Neural cell (in vitro differentiated cells): ENCODE measurements around the gene MCTS1. TPM values are rescaled to one million over a fixed set of nuclear protein-coding genes. Genes with fewer than 3 reads are reported as not detected.

Experiments used
- H2AFZ ChIP-seq: fragments of 200-600, 300-800 bp; sonication (generic), shearing (Covaris generic); 2 replicates; pipeline ENCODE4 v1.6.0; 2014; ENCODE audit warnings: low read depth, mild to moderate bottlenecking, antibody characterized with exemption, low read length, moderate library complexity
- H3F3A ChIP-seq: fragments of 200-600 bp; shearing (Covaris generic); 2 replicates; pipeline ENCODE4 v1.6.1; 2016; ENCODE audit warnings: mild to moderate bottlenecking, moderate library complexity, mixed read lengths, antibody characterized with exemption, low read length; ENCODE audit not compliant: insufficient read depth, poor library complexity, severe bottlenecking
- H3K27ac ChIP-seq: fragments of 200-600, 300-800 bp; sonication (generic), shearing (Covaris generic); 2 replicates; pipeline ENCODE4 v1.5.1; 2014; ENCODE audit warnings: mild to moderate bottlenecking, low read length, moderate library complexity
- H3K27me3 ChIP-seq: fragments of 300-800, 200-600 bp; sonication (generic), shearing (Covaris generic); 2 replicates; pipeline ENCODE4 v1.6.0; 2014; ENCODE audit warnings: mild to moderate bottlenecking, low read depth, low read length, moderate library complexity; ENCODE audit not compliant: insufficient read depth
- H3K36me3 ChIP-seq: fragments of 300-800, 200-600 bp; sonication (generic), shearing (Covaris generic); 2 replicates; pipeline ENCODE4 v1.5.1; 2014; ENCODE audit warnings: mild to moderate bottlenecking, antibody characterized with exemption, low read length, moderate library complexity; ENCODE audit not compliant: insufficient read depth
- H3K4me2 ChIP-seq: fragments of 300-800, 200-600 bp; sonication (generic), shearing (Covaris generic); 2 replicates; pipeline ENCODE4 v1.6.0; 2014; ENCODE audit warnings: mild to moderate bottlenecking, low read length
- H3K4me3 ChIP-seq: fragments of 300-800, 200-600 bp; sonication (generic), shearing (Covaris generic); 2 replicates; pipeline ENCODE4 v1.5.1; 2014; ENCODE audit warnings: mild to moderate bottlenecking, low read length, moderate library complexity
- H3K79me2 ChIP-seq: fragments of 200-600 bp; shearing (Covaris generic); replicated peaks from 2 replicates; pipeline ENCODE4 v1.6.0; 2014; ENCODE audit warnings: mild to moderate bottlenecking, low read length, moderate library complexity; ENCODE audit not compliant: insufficient read depth
- H3K9ac ChIP-seq: fragments of 300-800, 200-600 bp; sonication (generic), shearing (Covaris generic); 2 replicates; pipeline ENCODE4 v1.6.1; 2016; ENCODE audit warnings: mild to moderate bottlenecking, low read length, mixed read lengths
- H3K9me2 ChIP-seq: fragments of 200-600 bp; shearing (Covaris generic); 2 replicates; pipeline ENCODE4 v1.6.1; 2016; ENCODE audit warnings: mild to moderate bottlenecking, low read length, mixed read lengths; ENCODE audit not compliant: insufficient read depth
- H3K9me3 ChIP-seq: fragments of 200-600, 300-800 bp; sonication (generic), shearing (Covaris generic); 2 replicates; pipeline ENCODE4 v1.6.1; 2016; ENCODE audit warnings: mild to moderate bottlenecking, mixed run types, low read length, moderate library complexity, mixed read lengths
- H4K20me1 ChIP-seq: fragments of 200-600 bp; shearing (Covaris generic); 2 replicates; pipeline ENCODE4 v1.6.1; 2016; ENCODE audit warnings: mild to moderate bottlenecking, mixed run types; ENCODE audit not compliant: insufficient read depth
- CTCF ChIP-seq: fragments of 450-650 bp; IDR thresholded peaks from 2 replicates; pipeline ENCODE4 v1.5.1; 2014; ENCODE audit warnings: antibody characterized with exemption, mild to moderate bottlenecking, moderate library complexity; ENCODE audit not compliant: poor library complexity, severe bottlenecking
- EP300 ChIP-seq: fragments of 450-650 bp; conservative IDR thresholded peaks from 2 replicates; pipeline ENCODE4 v1.6.1; 2014; ENCODE audit warnings: antibody characterized with exemption, mild to moderate bottlenecking, moderate library complexity; ENCODE audit not compliant: poor library complexity, severe bottlenecking
- EZH2 ChIP-seq: fragments of 200-600, 300-800 bp; shearing (Covaris generic), sonication (generic); IDR thresholded peaks from 2 replicates; pipeline ENCODE4 v1.6.1; 2014; ENCODE audit warnings: antibody characterized with exemption, low read length, borderline replicate concordance, mild to moderate bottlenecking; ENCODE audit not compliant: insufficient read depth, poor library complexity, severe bottlenecking
- MXI1 ChIP-seq: fragments of 450-650 bp; conservative IDR thresholded peaks from 2 replicates; pipeline ENCODE4 v1.6.1; 2014; ENCODE audit warnings: antibody characterized with exemption, mild to moderate bottlenecking; ENCODE audit not compliant: poor library complexity, severe bottlenecking
- POLR2AphosphoS5 ChIP-seq: IDR thresholded peaks from 2 replicates; pipeline ENCODE4 v1.6.1; 2012
- REST ChIP-seq: IDR thresholded peaks from 2 replicates; pipeline ENCODE4 v1.6.1; 2012; ENCODE audit warnings: borderline replicate concordance
- SMC3 ChIP-seq: fragments of 450-650 bp; conservative IDR thresholded peaks from 2 replicates; pipeline ENCODE4 v1.6.1; 2014; ENCODE audit warnings: antibody characterized with exemption, mild to moderate bottlenecking, moderate library complexity; ENCODE audit not compliant: poor library complexity
- TAF1 ChIP-seq: IDR thresholded peaks from 2 replicates; pipeline ENCODE4 v1.6.1; 2012; ENCODE audit warnings: low read depth
- polyA plus RNA-seq: library from polyadenylated mRNA; depleted of rRNA; stranded (reverse); fragments of >200 nt; gene quantifications from 2 replicates; pipeline ENCODE4 v1.2.3, GENCODE V29; 2014

The MCTS1 gene
- polyA plus RNA-seq, 1 donor from 2014 or later: 190 TPM

- Histone ChIP-seq H4K20me1 (no peaks in the 10 kb centered on the region), H3K27ac (peak overlapping the region; percentile 95), H3F3A (no peaks in the 10 kb centered on the region), H2AFZ (peak overlapping the region; percentile 69), H3K9ac (peak overlapping the region; percentile 89), H3K4me2 (peak overlapping the region; percentile 76), H3K9me3 (no peaks in the 10 kb centered on the region), H3K27me3 (no peaks in the 10 kb centered on the region), H3K9me2 (no peaks in the 10 kb centered on the region), H3K36me3 (no peaks in the 10 kb centered on the region), H3K79me2 (peaks cover 11% of the 10 kb centered on the region), H3K4me3 (peak overlapping the region; percentile 72)
- TF ChIP-seq POLR2AphosphoS5: peak; percentile 70
- TF ChIP-seq REST: peak; percentile 25
- TF ChIP-seq EP300: no peak
- no peak for TF ChIP-seq CTCF
- TF ChIP-seq EZH2: no peak
- TF ChIP-seq SMC3: no peak
- peak; percentile 54 for TF ChIP-seq TAF1
- peak; percentile 15 for TF ChIP-seq MXI1
Observed at GRCh38 chrX:120604361-120604782, 471 bp downstream of the MCTS1 start.

GRCh38 chrX:120612086-120612485 lies 8.2 kb downstream of the MCTS1 start:
- Histone ChIP-seq H3K9me2 (no peaks in the 10 kb centered on the region), H3K36me3 (no peaks in the 10 kb centered on the region), H3F3A (no peaks in the 10 kb centered on the region), H3K4me3 (no peak overlapping the region), H3K27ac (no peak overlapping the region), H3K79me2 (no peaks in the 10 kb centered on the region), H3K9me3 (no peaks in the 10 kb centered on the region), H3K9ac (no peak overlapping the region), H3K4me2 (no peak overlapping the region), H4K20me1 (no peaks in the 10 kb centered on the region), H2AFZ (no peak overlapping the region), H3K27me3 (no peaks in the 10 kb centered on the region)
- no peak for TF ChIP-seq EP300
- TF ChIP-seq EZH2: no peak
- no peak for TF ChIP-seq CTCF
- TF ChIP-seq SMC3: no peak
- TF ChIP-seq MXI1: no peak
